Activated CD8-positive, alpha-beta T cell treated with anti-CD3 and anti-CD28 coated beads for 36 hours (primary cell): Measurements from ENCODE around the gene KCTD14. TPM values are rescaled to one million over a fixed set of nuclear protein-coding genes. Genes with fewer than 3 reads are reported as not detected.

Experiments used
- ATAC-seq: fragments of 200-7000 bp; cut with Tn5 transposase; one replicate; pipeline ENCODE4 v1.10.0; 2021; ENCODE audit warnings: mild to moderate bottlenecking, moderate library complexity
- CTCF ChIA-PET: fragments of 350-600 bp; sonication (Branson Sonifier 250); formaldehyde crosslinking; loops from one replicate; lab custom pipeline; 2021; ENCODE audit warnings: antibody characterized with exemption; lab: Charles Lee
- POLR2A ChIA-PET: fragments of 350-600 bp; sonication (Branson Sonifier 250); formaldehyde crosslinking; loops from one replicate; lab custom pipeline; 2021; ENCODE audit warnings: antibody characterized with exemption; lab: Charles Lee
- DNase-seq: peaks from one replicate; pipeline ENCODE4 v3.0.0-alpha.2; 2020
- H3K27ac Mint-ChIP-seq: one replicate; pipeline ENCODE4 v1.8.0; 2021; ENCODE audit warnings: mild to moderate bottlenecking, mixed read lengths
- H3K27me3 Mint-ChIP-seq: one replicate; pipeline ENCODE4 v1.8.0; 2021; ENCODE audit warnings: mixed read lengths
- H3K36me3 Mint-ChIP-seq: one replicate; pipeline ENCODE4 v1.8.0; 2021; ENCODE audit warnings: low read depth, mixed read lengths
- H3K4me1 Mint-ChIP-seq: one replicate; pipeline ENCODE4 v1.8.0; 2021; ENCODE audit warnings: low read depth, mixed read lengths
- H3K4me3 Mint-ChIP-seq: one replicate; pipeline ENCODE4 v1.8.0; 2021; ENCODE audit warnings: mild to moderate bottlenecking, moderate library complexity, mixed read lengths
- H3K9me3 Mint-ChIP-seq: one replicate; pipeline ENCODE4 v1.8.0; 2021; ENCODE audit warnings: mixed read lengths
- CTCF ChIP-seq: fragments of 200-600 bp; IDR thresholded peaks from one replicate; pipeline ENCODE4 v1.8.0; 2022; ENCODE audit warnings: antibody characterized with exemption, mild to moderate bottlenecking
- intact Hi-C: fragments of 100-400 bp; cut with micrococcal nuclease; formaldehyde crosslinking; loops from one replicate; pipeline ENCODE4 v1.10.0; 2022
- total RNA-seq, 2 experiments: library from RNA; stranded (reverse); gene quantifications; one replicate each; pipeline ENCODE4 v1.2.3, GENCODE V29; 2021

KCTD14 gene
- total RNA-seq, 2 experiments from 2014 or later: 0.16 TPM; not detected in 1

GRCh38 chr11:78038697-78039313, 15.7 kb upstream of the KCTD14 start:
- Mint-ChIP-seq H3K27ac (peak overlapping the region; percentile 35), H3K9me3 (no peaks in the 10 kb centered on the region), H3K4me1 (peaks cover 21% of the 10 kb centered on the region), H3K4me3 (no peak overlapping the region), H3K27me3 (no peaks in the 10 kb centered on the region), H3K36me3 (no peaks in the 10 kb centered on the region)
- intact Hi-C loops: no loop called here
- ChIA-PET CTCF (interaction anchor here (2.5 to 3.1 kb wide), 2 partner anchors 39 to 44 kb away, joined by 8 to 10 read pairs; partner anchors contain the start of gene INTS4), POLR2A (no interaction called here)
- ATAC-seq (no peak), DNase-seq (no peak)
- TF ChIP-seq CTCF: no peak

- no peaks in the 10 kb centered on the region for H3K36me3 Mint-ChIP-seq
- H3K4me3 Mint-ChIP-seq: no peak overlapping the region
- no peaks in the 10 kb centered on the region for H3K9me3 Mint-ChIP-seq
- POLR2A ChIA-PET: no interaction called here
- H3K27me3 Mint-ChIP-seq: no peaks in the 10 kb centered on the region
- DNase-seq (no peak), ATAC-seq (no peak)
- intact Hi-C loops: no loop called here
- H3K27ac Mint-ChIP-seq: no peak overlapping the region
- CTCF ChIA-PET: interaction anchor here (3.5 kb wide), 1 partner anchor 8 kb away, joined by 26 read pairs; no protein-coding TSS in a partner anchor
- no peak for TF ChIP-seq CTCF
- H3K4me1 Mint-ChIP-seq: peaks cover 21% of the 10 kb centered on the region
Observed at GRCh38 chr11:78037825-78038620, 14.9 kb upstream of the KCTD14 start.

- no peak for DNase-seq
- H3K36me3 Mint-ChIP-seq: no peaks in the 10 kb centered on the region
- no peaks in the 10 kb centered on the region for H3K9me3 Mint-ChIP-seq
- intact Hi-C loops: no loop called here
- H3K4me1 Mint-ChIP-seq: peaks cover 21% of the 10 kb centered on the region
- no peak overlapping the region for H3K4me3 Mint-ChIP-seq
- no peak overlapping the region for H3K27ac Mint-ChIP-seq
- no peak for TF ChIP-seq CTCF
- ATAC-seq: no peak
- ChIA-PET CTCF (interaction anchor here (3.5 kb wide), 1 partner anchor 9 kb away, joined by 26 read pairs; no protein-coding TSS in a partner anchor), POLR2A (no interaction called here)
- H3K27me3 Mint-ChIP-seq: no peaks in the 10 kb centered on the region
Observed at GRCh38 chr11:78037056-78037455, 14.0 kb upstream of the KCTD14 start.

GRCh38 chr11:78036313-78036712, 13.2 kb upstream of the KCTD14 start:
- no peak for TF ChIP-seq CTCF
- H3K4me1 Mint-ChIP-seq: peaks cover 19% of the 10 kb centered on the region
- H3K27me3 Mint-ChIP-seq: no peaks in the 10 kb centered on the region
- POLR2A ChIA-PET: interaction anchor here (1.4 kb wide), 1 partner anchor 30 kb away, joined by 3 read pairs; no protein-coding TSS in a partner anchor
- no peaks in the 10 kb centered on the region for H3K9me3 Mint-ChIP-seq
- H3K4me3 Mint-ChIP-seq: no peak overlapping the region
- CTCF ChIA-PET: interaction anchor here (0.8 to 3.5 kb wide), 3 partner anchors 10 to 37 kb away, joined by 3 to 26 read pairs (median 3); no protein-coding TSS in a partner anchor
- DNase-seq (no peak), ATAC-seq (no peak)
- intact Hi-C loops: no loop called here
- H3K27ac Mint-ChIP-seq: no peak overlapping the region
- H3K36me3 Mint-ChIP-seq: no peaks in the 10 kb centered on the region

- Mint-ChIP-seq H3K36me3 (no peaks in the 10 kb centered on the region), H3K4me1 (peaks cover 7% of the 10 kb centered on the region), H3K9me3 (no peaks in the 10 kb centered on the region), H3K27ac (no peak overlapping the region), H3K4me3 (no peak overlapping the region), H3K27me3 (no peaks in the 10 kb centered on the region)
- ATAC-seq (no peak), DNase-seq (no peak)
- POLR2A ChIA-PET: interaction anchor here (0.9 to 1.3 kb wide), 2 partner anchors 10 to 40 kb away, joined by 3 to 5 read pairs; partner anchors contain the start of gene INTS4
- intact Hi-C loops: no loop called here
- no peak for TF ChIP-seq CTCF
- CTCF ChIA-PET: interaction anchor here (3.5 kb wide), 1 partner anchor 12 kb away, joined by 26 read pairs; no protein-coding TSS in a partner anchor
Observed at GRCh38 chr11:78034623-78035022, 11.5 kb upstream of the KCTD14 start.
